Measurements from ENCODE around the gene TMEM108.
A peak's percentile ranks its signal among the peaks of the same experiment; 100 is the strongest.

Gene TMEM108

GRCh38 chr3:133384331-133385027 lies 346.3 kb downstream of the TMEM108 start:
- peak in 1 of 2 experiments; percentile 18 for DNase-seq (ENCODE audit: low read depth in 2 of 2)

GRCh38 chr3:133386876-133387275 lies 348.7 kb downstream of the TMEM108 start:
- DNase-seq (ENCODE audit: low read depth in 2 of 2) = no peak

GRCh38 chr3:133387341-133387740 lies 349.1 kb downstream of the TMEM108 start:
- no peak for DNase-seq (ENCODE audit: low read depth in 2 of 2)

GRCh38 chr3:133388696-133389395 lies 350.7 kb downstream of the TMEM108 start:
- no peak for DNase-seq (ENCODE audit: low read depth in 2 of 2)

GRCh38 chr3:133390715-133391114 lies 352.5 kb downstream of the TMEM108 start:
- no peak for DNase-seq (ENCODE audit: low read depth in 2 of 2)

- no peak for DNase-seq (ENCODE audit: low read depth in 2 of 2)
Measured at GRCh38 chr3:133393204-133393603, 355.0 kb downstream of the TMEM108 start.

GRCh38 chr3:133393691-133394474 lies 355.7 kb downstream of the TMEM108 start:
- no peak for DNase-seq (ENCODE audit: low read depth in 2 of 2)

- DNase-seq (ENCODE audit: low read depth in 2 of 2) = no peak
Measured at GRCh38 chr3:133394561-133395311, 356.5 kb downstream of the TMEM108 start.

- DNase-seq (ENCODE audit: low read depth in 2 of 2) = no peak
Measured at GRCh38 chr3:133396906-133397305, 358.7 kb downstream of the TMEM108 start.

GRCh38 chr3:133400006-133400515 lies 361.9 kb downstream of the TMEM108 start, which contains the start of gene BFSP2:
TSS of gene BFSP2 (plus strand) at chr3:133400056. CDS start at chr3:133400084, 28 bp downstream.
- no peak for DNase-seq (ENCODE audit: low read depth in 2 of 2)

GRCh38 chr3:133401374-133402135 lies 363.4 kb downstream of the TMEM108 start:
- DNase-seq (ENCODE audit: low read depth in 2 of 2) = no peak

GRCh38 chr3:133404920-133405319 lies 366.7 kb downstream of the TMEM108 start:
- DNase-seq (ENCODE audit: low read depth in 2 of 2) = no peak

GRCh38 chr3:133408366-133408765 lies 370.2 kb downstream of the TMEM108 start:
- no peak for DNase-seq (ENCODE audit: low read depth in 2 of 2)

GRCh38 chr3:133408961-133409360 lies 370.8 kb downstream of the TMEM108 start:
- DNase-seq (ENCODE audit: low read depth in 2 of 2) = peak in 1 of 2 experiments; percentile 33

- DNase-seq (ENCODE audit: low read depth in 2 of 2) = no peak
Measured at GRCh38 chr3:133410191-133410892, 372.2 kb downstream of the TMEM108 start.

- no peak for DNase-seq (ENCODE audit: low read depth in 2 of 2)
Measured at GRCh38 chr3:133412183-133413132, 374.3 kb downstream of the TMEM108 start.

GRCh38 chr3:133413161-133414020 lies 375.2 kb downstream of the TMEM108 start:
- no peak for DNase-seq (ENCODE audit: low read depth in 2 of 2)

GRCh38 chr3:133414021-133414392 lies 375.8 kb downstream of the TMEM108 start:
- no peak for DNase-seq (ENCODE audit: low read depth in 2 of 2)

Data from fibroblast of skin of left biceps (primary cell).